DOHH2 (cell line): ENCODE data around the gene ATP1A3.

Source experiments
- EZH2phosphoT487 ChIP-seq: fragments of 200-600 bp; sonication (generic); IDR thresholded peaks from 2 replicates; pipeline ENCODE4 v1.6.1; 2017; ENCODE audit warnings: borderline replicate concordance, mild to moderate bottlenecking, antibody characterized with exemption, low read length, moderate library complexity, mixed read lengths
- TF ChIP-seq, protein P1 (sequence below): fragments of 200-600 bp; sonication (generic); IDR thresholded peaks from one replicate; pipeline ENCODE4 v1.5.1; 2014; ENCODE audit warnings: antibody characterized with exemption, mild to moderate bottlenecking, low read depth, low read length; ENCODE audit not compliant: poor library complexity, severe bottlenecking

DNA sequence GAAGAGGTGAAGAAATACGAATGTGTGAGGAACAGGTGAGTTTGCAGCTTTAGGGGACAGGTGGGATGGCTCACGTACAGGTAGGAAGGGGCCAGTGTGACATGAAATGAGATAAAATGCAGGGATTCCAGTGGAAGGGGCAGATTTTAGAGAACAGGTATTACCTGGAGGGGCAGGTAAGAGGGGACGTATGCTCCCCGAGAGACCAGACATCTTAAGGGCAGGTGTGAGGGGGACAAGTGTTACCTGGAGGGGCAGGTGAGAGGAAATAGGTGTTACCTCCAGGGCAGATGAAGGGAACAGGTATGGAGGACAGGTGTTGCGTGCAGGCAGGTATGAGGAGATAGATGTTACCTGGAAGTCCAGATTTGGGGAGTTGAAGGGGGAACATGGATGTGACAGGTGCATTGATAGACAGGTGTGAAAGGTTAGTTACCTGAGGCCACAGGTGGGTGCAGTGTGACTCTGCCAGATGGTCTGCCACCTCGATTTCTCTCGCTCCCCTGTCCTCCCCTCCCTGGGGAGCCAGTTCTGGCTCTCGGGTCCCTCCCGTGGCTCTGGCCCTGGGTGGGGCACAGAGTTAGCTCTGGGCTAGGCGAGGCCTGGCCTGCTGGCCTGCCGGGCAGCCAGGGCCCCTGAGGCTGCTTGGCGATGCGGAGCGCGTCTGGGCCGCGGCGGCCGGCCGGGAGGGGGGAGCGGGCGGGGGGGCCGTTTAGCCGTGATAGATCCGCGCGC is 67.8 kb downstream of the ATP1A3 start:
- TF ChIP-seq, protein P1, sequence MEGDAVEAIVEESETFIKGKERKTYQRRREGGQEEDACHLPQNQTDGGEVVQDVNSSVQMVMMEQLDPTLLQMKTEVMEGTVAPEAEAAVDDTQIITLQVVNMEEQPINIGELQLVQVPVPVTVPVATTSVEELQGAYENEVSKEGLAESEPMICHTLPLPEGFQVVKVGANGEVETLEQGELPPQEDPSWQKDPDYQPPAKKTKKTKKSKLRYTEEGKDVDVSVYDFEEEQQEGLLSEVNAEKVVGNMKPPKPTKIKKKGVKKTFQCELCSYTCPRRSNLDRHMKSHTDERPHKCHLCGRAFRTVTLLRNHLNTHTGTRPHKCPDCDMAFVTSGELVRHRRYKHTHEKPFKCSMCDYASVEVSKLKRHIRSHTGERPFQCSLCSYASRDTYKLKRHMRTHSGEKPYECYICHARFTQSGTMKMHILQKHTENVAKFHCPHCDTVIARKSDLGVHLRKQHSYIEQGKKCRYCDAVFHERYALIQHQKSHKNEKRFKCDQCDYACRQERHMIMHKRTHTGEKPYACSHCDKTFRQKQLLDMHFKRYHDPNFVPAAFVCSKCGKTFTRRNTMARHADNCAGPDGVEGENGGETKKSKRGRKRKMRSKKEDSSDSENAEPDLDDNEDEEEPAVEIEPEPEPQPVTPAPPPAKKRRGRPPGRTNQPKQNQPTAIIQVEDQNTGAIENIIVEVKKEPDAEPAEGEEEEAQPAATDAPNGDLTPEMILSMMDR: no peak
- no peak for TF ChIP-seq EZH2phosphoT487
